NCI-H526 (cell line): Measurements from ENCODE around the gene ITGB8.
"Not testable (repeated sequence)": the region's sequence is repeated elsewhere in the genome, so short reads cannot be mapped to it uniquely, and the experiment has no call there.

Experiments used
- DNase-seq, 2 experiments: peaks; one replicate each; lab custom pipeline; 2025; lab: John Stamatoyannopoulos, UW

ITGB8 gene

DNA sequence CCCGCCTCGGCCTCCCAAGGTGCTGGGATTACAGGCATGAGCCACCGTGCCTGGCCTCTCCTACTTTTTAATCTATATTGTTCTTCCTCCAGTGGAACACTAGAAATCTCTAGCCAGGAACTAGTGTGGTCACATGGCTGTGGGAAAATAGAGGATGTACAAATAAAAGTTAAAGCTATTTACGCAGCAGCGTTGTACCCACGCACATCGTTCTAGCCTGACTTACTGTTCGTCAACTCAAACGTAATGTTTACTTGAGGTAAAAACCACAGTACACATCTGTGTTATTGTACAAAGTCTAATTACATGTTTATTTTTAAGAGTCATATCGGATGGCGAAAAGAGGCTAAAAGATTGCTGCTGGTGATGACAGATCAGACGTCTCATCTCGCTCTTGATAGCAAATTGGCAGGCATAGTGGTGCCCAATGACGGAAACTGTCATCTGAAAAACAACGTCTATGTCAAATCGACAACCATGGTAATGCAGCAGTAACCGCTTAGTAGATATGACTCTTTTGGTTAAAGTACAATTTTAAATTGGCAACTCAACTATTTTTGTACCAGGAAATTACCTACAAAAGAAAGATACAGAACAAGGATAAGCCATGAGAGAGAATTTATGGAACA is 50.8 kb downstream of the ITGB8 start:
- DNase-seq = no peak

GRCh38 chr7:20383351-20383750 is 52.7 kb downstream of the ITGB8 start:
- DNase-seq = no peak

- no peak for DNase-seq
These were observed 54.4 kb downstream of the ITGB8 start for GRCh38 chr7:20385126-20385525.

DNA sequence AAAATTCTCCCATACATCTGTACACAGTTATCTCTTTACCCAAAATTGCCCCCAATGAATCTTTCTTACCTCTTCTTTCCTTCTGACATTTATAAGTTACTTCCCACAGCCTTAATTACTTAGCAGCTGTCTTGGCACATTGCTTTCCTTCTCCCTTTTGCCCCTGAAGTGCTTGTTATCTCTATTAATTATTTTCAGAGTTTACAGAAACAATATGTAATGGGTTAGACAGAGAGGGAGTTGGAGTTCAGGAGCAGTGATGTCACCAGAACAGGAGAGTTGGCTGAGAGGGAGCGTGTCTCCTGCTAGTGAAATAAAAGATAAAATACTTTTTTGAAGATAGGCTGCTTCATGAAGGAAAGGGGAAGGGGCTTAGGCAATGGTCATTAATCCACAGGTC is 57.4 kb downstream of the ITGB8 start:
- no peak for DNase-seq

DNA sequence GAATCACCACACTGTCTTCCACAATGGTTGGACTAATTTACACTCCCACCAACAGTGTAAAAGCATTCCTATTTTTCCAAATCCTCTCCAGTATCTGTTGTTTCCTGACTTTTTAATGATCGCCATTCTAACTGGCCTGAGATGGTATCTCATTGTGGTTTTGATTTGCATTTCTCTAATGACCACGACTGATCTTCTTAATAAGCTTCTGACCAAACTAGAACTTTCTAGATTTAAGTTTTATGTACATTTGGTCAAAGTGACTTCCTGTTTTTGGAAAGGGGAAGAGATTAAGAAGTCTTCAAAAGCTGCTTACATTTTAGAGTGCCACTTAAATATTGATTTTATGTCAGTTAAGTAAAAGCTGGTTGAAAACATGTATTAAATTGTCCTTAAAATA is 58.5 kb downstream of the ITGB8 start:
- DNase-seq = not testable (repeated sequence)

- DNase-seq = no peak
These were observed 62.4 kb downstream of the ITGB8 start for GRCh38 chr7:20393021-20393610.

GRCh38 chr7:20393616-20394015 is 62.9 kb downstream of the ITGB8 start:
- no peak for DNase-seq

DNA sequence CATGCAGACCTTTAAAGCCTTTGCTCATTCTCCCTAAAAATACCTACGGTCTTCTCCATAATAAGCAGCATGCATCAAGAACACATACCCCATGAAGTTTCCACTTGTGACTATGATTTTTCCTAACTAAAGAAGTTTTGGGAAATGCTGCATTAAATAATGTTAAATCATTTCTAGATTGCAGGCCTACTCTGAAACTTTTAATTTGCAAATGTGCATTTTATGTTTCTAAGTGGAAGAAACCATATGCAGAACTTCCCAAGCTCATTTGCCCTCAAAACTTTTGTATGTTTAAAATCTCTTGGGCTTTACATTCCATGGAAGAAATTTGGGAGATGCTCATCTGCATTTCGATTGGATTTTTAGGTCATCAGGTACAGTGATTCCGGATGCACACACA is 63.6 kb downstream of the ITGB8 start:
- DNase-seq = no peak

DNA sequence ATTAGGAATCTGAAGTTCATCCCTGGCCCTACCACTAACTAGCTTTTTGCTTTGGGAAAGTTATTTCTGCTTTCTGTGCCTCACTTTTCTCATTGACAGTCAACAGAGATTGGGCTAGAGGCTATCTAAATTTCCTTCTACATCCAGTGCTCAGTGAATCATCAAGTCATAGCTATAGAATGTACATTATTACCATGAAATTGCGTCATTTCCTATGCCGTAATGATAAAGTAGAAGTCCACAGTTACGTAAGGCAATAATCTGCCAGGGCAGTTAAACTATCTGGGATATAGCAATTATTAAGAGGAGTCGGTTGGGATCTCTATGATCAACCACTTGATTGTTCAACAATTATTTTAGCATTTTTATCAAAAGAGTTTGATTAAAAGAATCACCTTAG is 64.4 kb downstream of the ITGB8 start:
- no peak for DNase-seq

- DNase-seq = no peak
These were observed 64.8 kb downstream of the ITGB8 start for GRCh38 chr7:20395511-20395910.

DNA sequence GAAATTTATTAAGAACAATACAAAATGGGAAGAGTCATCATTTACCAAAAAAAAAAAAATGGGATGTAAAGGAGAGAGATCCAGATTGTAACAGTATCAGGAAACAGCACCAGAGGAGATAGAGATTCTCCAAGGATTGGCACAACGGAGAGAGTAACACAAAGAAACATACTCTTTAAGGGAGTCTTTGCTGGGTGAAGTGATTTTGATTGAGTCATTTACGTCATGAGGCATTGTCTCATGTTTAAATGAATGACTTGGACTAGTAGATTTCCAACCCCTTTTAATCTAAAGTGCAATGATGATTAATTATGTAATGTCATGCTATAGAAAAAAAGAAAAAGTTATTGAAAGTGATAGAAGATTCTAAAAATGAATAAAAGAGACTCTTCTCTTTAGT is 68.8 kb downstream of the ITGB8 start:
- DNase-seq = no peak

- no peak for DNase-seq
These were observed 71.4 kb downstream of the ITGB8 start for GRCh38 chr7:20401861-20402746.

DNA sequence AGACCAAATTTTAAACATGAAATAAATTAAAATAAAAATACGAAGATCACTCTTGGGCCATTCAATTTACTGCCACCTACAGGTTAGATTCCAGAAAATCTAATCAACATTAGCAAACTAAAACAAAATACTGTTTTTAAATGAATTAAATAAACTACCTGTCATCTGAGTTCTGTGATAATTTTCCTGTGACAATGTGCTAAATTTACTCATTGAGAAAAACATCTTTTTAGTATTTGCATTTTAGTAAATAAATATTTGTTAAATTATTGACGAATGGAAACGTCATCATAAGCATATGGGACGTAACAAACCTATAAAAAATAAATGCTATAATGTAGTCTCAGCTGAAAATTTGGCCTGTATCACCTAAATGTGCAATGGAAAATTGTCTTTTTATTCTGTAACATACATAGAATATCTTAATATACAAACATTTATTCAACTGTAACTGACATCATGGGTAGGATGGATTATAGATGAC is 72.1 kb downstream of the ITGB8 start:
- DNase-seq = no peak

DNA sequence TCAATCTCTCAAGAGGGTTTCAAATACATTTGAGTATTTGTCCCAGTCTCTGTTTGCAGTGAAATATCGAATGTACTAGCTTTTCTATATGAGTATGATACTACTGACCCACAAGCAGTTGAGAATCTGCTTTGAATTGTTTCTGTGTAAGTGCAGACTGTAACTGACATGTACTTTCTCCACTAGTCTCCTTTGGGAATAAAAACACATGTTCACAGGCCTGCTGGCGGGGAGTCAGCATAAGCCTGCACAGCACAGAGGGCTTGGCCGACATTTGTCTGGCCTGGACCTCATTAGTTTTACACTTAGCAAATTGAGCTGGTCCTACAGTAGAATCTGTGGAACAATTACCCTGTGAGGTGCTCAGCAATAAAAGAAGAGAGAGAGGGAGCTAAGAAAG is 72.6 kb downstream of the ITGB8 start:
- DNase-seq = no peak

GRCh38 chr7:20404320-20404719 is 73.6 kb downstream of the ITGB8 start:
- DNase-seq = no peak

GRCh38 chr7:20407585-20408466 is 77.1 kb downstream of the ITGB8 start:
- no peak for DNase-seq

DNA sequence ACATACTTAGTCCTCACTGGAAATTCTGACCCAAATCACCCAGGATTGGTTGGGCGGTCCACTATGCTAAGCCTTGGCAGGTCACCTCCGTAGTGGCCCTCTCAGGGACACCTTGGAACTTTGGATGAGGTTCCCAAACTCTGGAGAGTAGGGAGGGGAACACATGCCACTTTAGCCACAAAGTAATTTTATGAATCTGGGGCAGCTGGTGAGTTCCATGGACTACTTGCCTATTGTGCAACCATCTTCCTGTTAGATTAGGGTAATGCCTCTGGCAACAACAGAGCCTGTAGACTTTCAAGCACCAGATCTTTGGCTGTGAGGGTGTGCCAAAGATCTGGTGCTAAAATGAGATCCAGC is 77.7 kb downstream of the ITGB8 start:
- DNase-seq = no peak

- no peak for DNase-seq
These were observed 79.3 kb downstream of the ITGB8 start for GRCh38 chr7:20409961-20410360.

DNA sequence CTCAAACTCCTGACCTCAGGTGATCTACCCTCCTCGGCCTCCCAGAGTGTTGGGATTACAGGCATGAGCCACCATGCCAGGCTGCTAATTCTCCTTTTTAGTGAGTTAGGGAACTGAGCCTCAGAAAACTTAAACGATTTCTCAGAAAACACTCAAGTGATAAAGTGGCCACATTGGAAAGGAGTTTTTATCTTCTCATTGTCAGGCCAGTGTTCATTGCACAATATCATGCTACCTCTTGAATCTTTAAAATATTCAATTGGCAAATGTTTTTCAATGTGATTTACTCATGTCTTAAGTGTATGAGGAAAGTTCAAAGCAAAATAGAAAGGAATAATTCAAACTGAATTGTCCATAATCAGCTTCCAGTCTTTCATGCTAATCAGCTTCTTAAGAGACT is 80.7 kb downstream of the ITGB8 start:
- DNase-seq = no peak

DNA sequence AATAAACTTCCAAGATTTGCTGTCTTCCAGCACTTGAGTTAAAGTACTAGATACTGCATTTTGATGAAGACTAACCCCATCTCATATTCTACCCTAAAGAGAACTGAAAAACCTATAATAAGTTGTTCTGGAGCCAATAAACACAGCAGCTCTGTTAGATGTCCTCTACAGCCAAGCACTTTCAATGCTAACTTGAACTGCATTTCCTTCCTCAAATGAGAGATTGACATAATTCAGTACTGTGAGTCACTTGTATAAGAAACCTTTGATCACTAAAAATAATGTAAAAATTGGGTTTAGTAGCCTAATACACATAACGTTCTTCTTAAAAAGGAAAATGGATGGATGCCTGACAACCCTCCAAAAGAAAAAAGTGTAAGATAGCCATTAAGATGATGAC is 81.3 kb downstream of the ITGB8 start:
- DNase-seq = no peak

DNA sequence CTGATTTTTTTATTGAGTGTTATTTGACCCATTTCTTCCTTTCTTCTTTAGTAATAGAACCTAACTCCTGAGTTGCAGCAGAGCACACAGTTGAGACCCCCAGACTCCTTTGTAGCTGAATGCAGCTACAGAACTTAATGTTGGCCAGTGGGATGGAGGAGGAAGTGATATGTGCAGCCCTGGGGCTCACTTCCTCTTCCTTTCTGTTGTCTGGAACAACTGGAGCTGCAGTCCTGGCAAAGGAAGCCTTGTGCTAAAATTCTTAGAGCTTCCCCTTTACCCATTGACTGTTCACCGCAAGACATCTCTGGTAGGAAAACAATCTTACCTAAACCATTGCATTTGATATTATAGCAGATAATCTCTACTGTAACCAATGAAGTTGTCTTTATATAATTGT is 86.6 kb downstream of the ITGB8 start:
- DNase-seq = no peak

- DNase-seq = no peak
These were observed 87.1 kb downstream of the ITGB8 start for GRCh38 chr7:20417675-20418382.
